Astrocyte (in vitro differentiated cells and primary cell): ENCODE data around the gene ZFR.

ENCODE experiments used
- CTCF ChIP-seq: IDR thresholded peaks from 2 replicates; pipeline ENCODE4 v1.5.1; 2011; ENCODE audit warnings: low read depth, mild to moderate bottlenecking, inconsistent platforms, low read length, moderate library complexity; ENCODE audit not compliant: insufficient read depth
- EZH2 ChIP-seq: IDR thresholded peaks from 2 replicates; pipeline ENCODE4 v1.6.1; 2012; ENCODE audit warnings: mild to moderate bottlenecking, low read length, inconsistent platforms; ENCODE audit not compliant: insufficient read depth

- TF ChIP-seq CTCF (no peak), EZH2 (no peak)
Measured at GRCh38 chr5:32357658-32358057, 86.9 kb downstream of the ZFR start.
